GM18858 (cell line): ENCODE data around the gene SRSF6.
"Not testable (repeated sequence)": the region's sequence is repeated elsewhere in the genome, so short reads cannot be mapped to it uniquely, and the experiment has no call there.

ENCODE experiments used
- ATAC-seq: cut with Tn5 transposase; IDR thresholded peaks from one replicate; pipeline ENCODE4 v1.9.1; 2021; ENCODE audit not compliant: unreplicated experiment

Gene SRSF6

GRCh38 chr20:43457640-43458421 is at the start of gene SRSF6:
SRSF6 (plus strand) TSS chr20:43457896; CDS start chr20:43458034, 138 bp downstream.
- peak; percentile 50 for ATAC-seq

GRCh38 chr20:43408848-43409576 is 48.7 kb upstream of the SRSF6 start:
- no peak for ATAC-seq

- no peak for ATAC-seq
Observed at GRCh38 chr20:43409577-43409913, 48.2 kb upstream of the SRSF6 start.

GRCh38 chr20:43415661-43416430 is 41.9 kb upstream of the SRSF6 start:
- ATAC-seq: no peak

GRCh38 chr20:43416591-43417228 is 41.0 kb upstream of the SRSF6 start:
- ATAC-seq: no peak

- no peak for ATAC-seq
Observed at GRCh38 chr20:43420192-43420591, 37.5 kb upstream of the SRSF6 start.

GRCh38 chr20:43420913-43421312 is 36.8 kb upstream of the SRSF6 start:
- ATAC-seq: not testable (repeated sequence)

GRCh38 chr20:43426172-43426571 is 31.5 kb upstream of the SRSF6 start:
- ATAC-seq: no peak

GRCh38 chr20:43430265-43431133 is 27.2 kb upstream of the SRSF6 start:
- no peak for ATAC-seq

GRCh38 chr20:43431134-43431519 is 26.6 kb upstream of the SRSF6 start:
- ATAC-seq: no peak

- no peak for ATAC-seq
Observed at GRCh38 chr20:43432498-43432897, 25.2 kb upstream of the SRSF6 start.

- no peak for ATAC-seq
Observed at GRCh38 chr20:43433250-43433854, 24.3 kb upstream of the SRSF6 start.

GRCh38 chr20:43434565-43434964 is 23.1 kb upstream of the SRSF6 start:
- no peak for ATAC-seq

- ATAC-seq: peak; percentile 77
Observed at GRCh38 chr20:43438578-43439316, 18.9 kb upstream of the SRSF6 start.

GRCh38 chr20:43440531-43440930 is 17.2 kb upstream of the SRSF6 start:
- no peak for ATAC-seq

GRCh38 chr20:43442282-43442880 is 15.3 kb upstream of the SRSF6 start:
- ATAC-seq: no peak

- no peak for ATAC-seq
Observed at GRCh38 chr20:43444107-43444506, 13.6 kb upstream of the SRSF6 start.

- no peak for ATAC-seq
Observed at GRCh38 chr20:43446361-43446879, 11.3 kb upstream of the SRSF6 start.

GRCh38 chr20:43448431-43448747 is 9.3 kb upstream of the SRSF6 start:
- not testable (repeated sequence) for ATAC-seq
